Fibroblast of pulmonary artery (primary cell): Measurements from ENCODE around the gene PTPRE.

Source experiments
- DNase-seq: peaks from one replicate; pipeline ENCODE4 v3.0.0-alpha.2; 2010; ENCODE audit warnings: low read depth
- H3K4me3 ChIP-seq: replicated peaks from 2 replicates; pipeline ENCODE4 v1.5.1; 2011; ENCODE audit warnings: low read depth, mild to moderate bottlenecking, control low read depth, low read length, moderate library complexity
- CTCF ChIP-seq: IDR thresholded peaks from 2 replicates; pipeline ENCODE4 v1.5.1; 2011; ENCODE audit warnings: mild to moderate bottlenecking, control low read depth, low read length, inconsistent platforms; ENCODE audit errors: missing control alignments

PTPRE gene

GRCh38 chr10:128061306-128062300 is 154.7 kb downstream of the PTPRE start:
- no peak overlapping the region for H3K4me3 ChIP-seq
- TF ChIP-seq CTCF, result no peak
- DNase-seq, result no peak

- DNase-seq, result no peak
- TF ChIP-seq CTCF, result no peak
- no peak overlapping the region for H3K4me3 ChIP-seq
Observed at GRCh38 chr10:128062331-128062880, 155.5 kb downstream of the PTPRE start.

GRCh38 chr10:128062881-128063563 is 156.1 kb downstream of the PTPRE start:
- H3K4me3 ChIP-seq, result no peak overlapping the region
- no peak for TF ChIP-seq CTCF
- peak; percentile 19 for DNase-seq

GRCh38 chr10:128063736-128064107 is 156.8 kb downstream of the PTPRE start:
- no peak overlapping the region for H3K4me3 ChIP-seq
- no peak for TF ChIP-seq CTCF
- no peak for DNase-seq

- TF ChIP-seq CTCF, result no peak
- H3K4me3 ChIP-seq, result no peak overlapping the region
Observed at GRCh38 chr10:128064108-128064969, 157.4 kb downstream of the PTPRE start.

GRCh38 chr10:128064970-128065580 is 158.2 kb downstream of the PTPRE start:
- no peak for TF ChIP-seq CTCF
- peak; percentile 26 for DNase-seq
- H3K4me3 ChIP-seq, result no peak overlapping the region

More at GRCh38 chr10:128064108-128064969, 157.4 kb downstream of the PTPRE start:
- peak; percentile 81 for DNase-seq
